Stimulated activated CD8-positive, alpha-beta memory T cell treated with anti-CD3 and anti-CD28 coated beads, Interleukin-15, amount 100 ng/mL, for 4 hours (primary cell): ENCODE data around the gene TXNRD1.
"Not testable (repeated sequence)": the region's sequence is repeated elsewhere in the genome, so short reads cannot be mapped to it uniquely, and the experiment has no call there.

Experiments
- DNase-seq, 2 donors: peaks; one replicate each; pipeline ENCODE4 v3.0.0-alpha.2; 2020; ENCODE audit warnings: low read depth in 2 of 2

Gene TXNRD1

GRCh38 chr12:104280717-104281458 is 65.3 kb downstream of the TXNRD1 start:
- no peak for DNase-seq

GRCh38 chr12:104281636-104282035 is 66.1 kb downstream of the TXNRD1 start:
- no peak for DNase-seq

- DNase-seq = no peak
Observed at GRCh38 chr12:104282109-104282508, 66.5 kb downstream of the TXNRD1 start.

GRCh38 chr12:104285740-104286515 is 70.3 kb downstream of the TXNRD1 start:
- DNase-seq = no peak

GRCh38 chr12:104286516-104287482 is 71.2 kb downstream of the TXNRD1 start:
- peak; percentile 78 to 87 for DNase-seq

- DNase-seq = peak; percentile 72 to 76
Observed at GRCh38 chr12:104288635-104289274, 73.2 kb downstream of the TXNRD1 start.

GRCh38 chr12:104290320-104290719 is 74.7 kb downstream of the TXNRD1 start:
- DNase-seq = no peak

GRCh38 chr12:104290855-104291254 is 75.3 kb downstream of the TXNRD1 start:
- DNase-seq = no peak

GRCh38 chr12:104291867-104292524 is 76.4 kb downstream of the TXNRD1 start:
- DNase-seq = no peak

GRCh38 chr12:104292872-104293794 is 77.6 kb downstream of the TXNRD1 start:
- DNase-seq = no peak

- not testable (repeated sequence) for DNase-seq
Observed at GRCh38 chr12:104294158-104294859, 78.7 kb downstream of the TXNRD1 start.

- no peak for DNase-seq
Observed at GRCh38 chr12:104294927-104295668, 79.5 kb downstream of the TXNRD1 start.

GRCh38 chr12:104295954-104296353 is 80.4 kb downstream of the TXNRD1 start:
- no peak for DNase-seq

- no peak for DNase-seq
Observed at GRCh38 chr12:104296718-104297117, 81.1 kb downstream of the TXNRD1 start.

- no peak for DNase-seq
Observed at GRCh38 chr12:104297477-104298113, 82.0 kb downstream of the TXNRD1 start.

GRCh38 chr12:104299842-104300481 is 84.4 kb downstream of the TXNRD1 start:
- no peak for DNase-seq

GRCh38 chr12:104303538-104304151 is 88.1 kb downstream of the TXNRD1 start, which contains the start of gene EID3:
EID3 (plus strand) TSS chr12:104303739; CDS start chr12:104303935, 196 bp downstream.
- DNase-seq = peak; percentile 79 to 82
